ENCODE results near the gene SLC15A4.

SLC15A4 gene

DNA sequence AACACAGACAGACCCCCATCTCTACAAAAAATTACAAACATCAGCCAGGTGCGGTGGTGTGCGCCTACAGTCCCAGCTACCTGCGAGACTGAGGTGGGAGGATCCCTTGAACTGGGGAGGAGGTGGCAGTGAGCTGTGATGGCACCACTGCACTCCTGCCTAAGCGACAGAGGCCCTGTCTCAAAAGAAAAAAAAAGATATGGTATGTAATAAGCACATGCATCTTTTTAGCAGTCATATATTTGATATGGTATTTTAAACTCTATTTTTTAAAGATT, 7.2 kb downstream of the SLC15A4 start:
- DNase-seq (ENCODE audit: low read depth in 1 of 2, low spot score in 1 of 2): no peak
- Histone ChIP-seq H3K27ac (replicated peaks) (no peak overlapping the region), H3K27me3 (ENCODE audit: insufficient read depth, poor library complexity, severe bottlenecking) (no peaks in the 10 kb centered on the region), H3K4me3 (replicated peaks; ENCODE audit: insufficient read depth, low read length) (no peak overlapping the region)
- no peak for TF ChIP-seq SPI1 (IDR thresholded peaks at IDR 0.05; ENCODE audit: borderline replicate concordance, low read depth)
- TF ChIP-seq GABPA (IDR thresholded peaks at IDR 0.05; ENCODE audit: low read depth): no peak
- TF ChIP-seq, protein P1, sequence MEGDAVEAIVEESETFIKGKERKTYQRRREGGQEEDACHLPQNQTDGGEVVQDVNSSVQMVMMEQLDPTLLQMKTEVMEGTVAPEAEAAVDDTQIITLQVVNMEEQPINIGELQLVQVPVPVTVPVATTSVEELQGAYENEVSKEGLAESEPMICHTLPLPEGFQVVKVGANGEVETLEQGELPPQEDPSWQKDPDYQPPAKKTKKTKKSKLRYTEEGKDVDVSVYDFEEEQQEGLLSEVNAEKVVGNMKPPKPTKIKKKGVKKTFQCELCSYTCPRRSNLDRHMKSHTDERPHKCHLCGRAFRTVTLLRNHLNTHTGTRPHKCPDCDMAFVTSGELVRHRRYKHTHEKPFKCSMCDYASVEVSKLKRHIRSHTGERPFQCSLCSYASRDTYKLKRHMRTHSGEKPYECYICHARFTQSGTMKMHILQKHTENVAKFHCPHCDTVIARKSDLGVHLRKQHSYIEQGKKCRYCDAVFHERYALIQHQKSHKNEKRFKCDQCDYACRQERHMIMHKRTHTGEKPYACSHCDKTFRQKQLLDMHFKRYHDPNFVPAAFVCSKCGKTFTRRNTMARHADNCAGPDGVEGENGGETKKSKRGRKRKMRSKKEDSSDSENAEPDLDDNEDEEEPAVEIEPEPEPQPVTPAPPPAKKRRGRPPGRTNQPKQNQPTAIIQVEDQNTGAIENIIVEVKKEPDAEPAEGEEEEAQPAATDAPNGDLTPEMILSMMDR (IDR thresholded peaks at IDR 0.05; ENCODE audit: insufficient read depth, low read length): no peak
- TF ChIP-seq, protein P2, sequence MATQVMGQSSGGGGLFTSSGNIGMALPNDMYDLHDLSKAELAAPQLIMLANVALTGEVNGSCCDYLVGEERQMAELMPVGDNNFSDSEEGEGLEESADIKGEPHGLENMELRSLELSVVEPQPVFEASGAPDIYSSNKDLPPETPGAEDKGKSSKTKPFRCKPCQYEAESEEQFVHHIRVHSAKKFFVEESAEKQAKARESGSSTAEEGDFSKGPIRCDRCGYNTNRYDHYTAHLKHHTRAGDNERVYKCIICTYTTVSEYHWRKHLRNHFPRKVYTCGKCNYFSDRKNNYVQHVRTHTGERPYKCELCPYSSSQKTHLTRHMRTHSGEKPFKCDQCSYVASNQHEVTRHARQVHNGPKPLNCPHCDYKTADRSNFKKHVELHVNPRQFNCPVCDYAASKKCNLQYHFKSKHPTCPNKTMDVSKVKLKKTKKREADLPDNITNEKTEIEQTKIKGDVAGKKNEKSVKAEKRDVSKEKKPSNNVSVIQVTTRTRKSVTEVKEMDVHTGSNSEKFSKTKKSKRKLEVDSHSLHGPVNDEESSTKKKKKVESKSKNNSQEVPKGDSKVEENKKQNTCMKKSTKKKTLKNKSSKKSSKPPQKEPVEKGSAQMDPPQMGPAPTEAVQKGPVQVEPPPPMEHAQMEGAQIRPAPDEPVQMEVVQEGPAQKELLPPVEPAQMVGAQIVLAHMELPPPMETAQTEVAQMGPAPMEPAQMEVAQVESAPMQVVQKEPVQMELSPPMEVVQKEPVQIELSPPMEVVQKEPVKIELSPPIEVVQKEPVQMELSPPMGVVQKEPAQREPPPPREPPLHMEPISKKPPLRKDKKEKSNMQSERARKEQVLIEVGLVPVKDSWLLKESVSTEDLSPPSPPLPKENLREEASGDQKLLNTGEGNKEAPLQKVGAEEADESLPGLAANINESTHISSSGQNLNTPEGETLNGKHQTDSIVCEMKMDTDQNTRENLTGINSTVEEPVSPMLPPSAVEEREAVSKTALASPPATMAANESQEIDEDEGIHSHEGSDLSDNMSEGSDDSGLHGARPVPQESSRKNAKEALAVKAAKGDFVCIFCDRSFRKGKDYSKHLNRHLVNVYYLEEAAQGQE (IDR thresholded peaks at IDR 0.05; ENCODE audit: insufficient replicate concordance, low read depth): no peak
- TF ChIP-seq POLR2AphosphoS5 (IDR thresholded peaks at IDR 0.05; ENCODE audit: low read depth): no peak

DNA sequence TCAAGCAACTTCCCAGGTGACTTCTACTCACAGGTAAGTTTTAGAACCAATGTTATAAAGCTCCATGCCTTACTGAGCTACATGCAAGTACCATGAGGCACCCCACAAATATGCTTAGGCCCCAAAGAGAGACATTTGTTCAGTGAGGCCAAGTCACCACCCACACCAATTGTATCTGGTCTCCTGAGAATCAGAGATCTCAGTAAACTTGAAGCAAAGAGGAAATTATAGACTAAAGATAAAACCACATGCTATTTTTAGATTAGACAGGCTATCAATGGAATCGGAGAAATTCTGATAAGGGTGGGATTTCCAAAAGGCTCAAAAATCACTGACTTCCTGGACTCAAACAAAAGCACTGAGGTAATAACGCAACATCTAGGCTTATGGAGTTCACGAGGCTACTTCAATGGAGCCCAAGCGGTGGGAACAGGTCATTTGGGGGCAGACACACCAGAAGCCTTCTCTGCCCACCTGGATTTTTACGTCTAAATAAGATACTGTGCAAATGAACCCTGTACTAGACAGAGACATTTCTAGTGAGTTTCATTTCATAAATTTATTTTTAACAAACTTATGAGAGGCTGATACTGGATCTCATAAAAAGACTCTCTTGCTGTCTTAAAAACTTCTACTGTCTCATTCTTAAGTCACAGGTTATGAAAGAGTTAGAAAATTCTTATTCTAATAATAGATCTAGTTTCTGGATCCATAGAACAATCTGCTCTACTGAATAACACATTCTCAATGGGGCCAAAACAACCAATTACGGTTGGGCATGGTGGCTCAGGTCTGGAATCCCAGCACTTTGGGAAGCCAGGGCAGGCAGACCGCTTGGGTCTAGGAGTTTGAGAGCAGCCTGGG, 7.7 kb downstream of the SLC15A4 start:
- no peak overlapping the region for H3K4me3 ChIP-seq (replicated peaks; ENCODE audit: insufficient read depth, low read length)
- no peak overlapping the region for H3K27ac ChIP-seq (replicated peaks)
- DNase-seq (ENCODE audit: low read depth in 1 of 2, low spot score in 1 of 2): no peak

DNA sequence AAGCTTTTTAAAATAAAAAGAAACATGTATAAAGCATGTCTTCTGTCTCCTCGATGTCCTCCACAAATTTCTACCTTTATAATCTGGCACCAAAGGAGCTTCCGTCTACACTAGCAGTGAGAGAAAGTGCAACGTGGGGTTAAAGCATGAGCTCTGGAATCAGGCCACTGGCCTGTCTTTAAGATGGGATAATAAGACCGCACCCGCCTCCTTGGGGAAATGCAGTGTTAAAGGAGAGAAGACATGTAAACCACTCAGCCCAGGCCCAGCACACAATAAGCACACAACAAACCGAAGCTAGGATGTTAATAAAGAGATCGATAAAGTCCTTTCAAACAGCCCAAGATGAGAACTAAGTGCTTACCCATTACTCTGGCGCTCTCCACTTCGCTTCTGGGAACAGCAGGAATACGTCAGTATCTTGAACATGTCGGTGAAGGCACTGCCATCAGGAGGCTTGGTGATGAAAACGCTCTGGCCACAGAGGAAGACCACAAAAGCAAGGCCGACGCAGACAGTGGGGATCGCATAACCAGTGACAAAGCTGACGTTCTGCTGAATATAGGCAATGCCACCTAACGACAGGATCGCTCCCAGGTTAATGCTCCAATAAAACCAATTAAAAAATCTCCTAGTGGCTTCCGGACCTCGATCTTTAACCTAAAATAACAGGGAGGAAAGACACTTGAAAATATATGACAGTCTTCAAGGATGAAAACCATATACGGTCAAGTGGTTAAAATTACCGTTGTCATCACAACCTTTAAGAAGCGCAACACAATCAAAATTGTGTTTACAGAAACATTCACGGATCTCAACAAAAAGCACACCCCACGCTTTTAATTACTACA, 9.1 kb downstream of the SLC15A4 start:
- no peak for TF ChIP-seq POLR2AphosphoS5 (IDR thresholded peaks at IDR 0.05; ENCODE audit: low read depth)
- TF ChIP-seq SPI1 (IDR thresholded peaks at IDR 0.05; ENCODE audit: borderline replicate concordance, low read depth): no peak
- TF ChIP-seq, protein P1 (IDR thresholded peaks at IDR 0.05; ENCODE audit: insufficient read depth, low read length): no peak
- no peak for TF ChIP-seq GABPA (IDR thresholded peaks at IDR 0.05; ENCODE audit: low read depth)
- TF ChIP-seq, protein P2 (IDR thresholded peaks at IDR 0.05; ENCODE audit: insufficient replicate concordance, low read depth): no peak
- Histone ChIP-seq H3K27me3 (ENCODE audit: insufficient read depth, poor library complexity, severe bottlenecking) (no peaks in the 10 kb centered on the region), H3K27ac (replicated peaks) (no peak overlapping the region), H3K4me3 (replicated peaks; ENCODE audit: insufficient read depth, low read length) (no peak overlapping the region)
- DNase-seq (ENCODE audit: low read depth in 1 of 2, low spot score in 1 of 2): no peak

More for the DNA sequence above, 7.7 kb downstream of the SLC15A4 start:
- TF ChIP-seq, protein P2 (IDR thresholded peaks at IDR 0.05; ENCODE audit: insufficient replicate concordance, low read depth): no peak
- TF ChIP-seq POLR2AphosphoS5 (IDR thresholded peaks at IDR 0.05; ENCODE audit: low read depth) (no peak), GABPA (IDR thresholded peaks at IDR 0.05; ENCODE audit: low read depth) (no peak), SPI1 (IDR thresholded peaks at IDR 0.05; ENCODE audit: borderline replicate concordance, low read depth) (no peak)
- H3K27me3 ChIP-seq (ENCODE audit: insufficient read depth, poor library complexity, severe bottlenecking): no peaks in the 10 kb centered on the region
